ENCODE data around the gene LPCAT4. TPM values are rescaled to one million over a fixed set of nuclear protein-coding genes. Genes with fewer than 3 reads are reported as not detected.
"Not testable (repeated sequence)": the region's sequence is repeated elsewhere in the genome, so short reads cannot be mapped to it uniquely, and the experiment has no call there.

Gene LPCAT4
- polyA plus RNA-seq, 1 of the 3 experiments (the other 2 are of a cell fraction): 88.4 TPM

DNA sequence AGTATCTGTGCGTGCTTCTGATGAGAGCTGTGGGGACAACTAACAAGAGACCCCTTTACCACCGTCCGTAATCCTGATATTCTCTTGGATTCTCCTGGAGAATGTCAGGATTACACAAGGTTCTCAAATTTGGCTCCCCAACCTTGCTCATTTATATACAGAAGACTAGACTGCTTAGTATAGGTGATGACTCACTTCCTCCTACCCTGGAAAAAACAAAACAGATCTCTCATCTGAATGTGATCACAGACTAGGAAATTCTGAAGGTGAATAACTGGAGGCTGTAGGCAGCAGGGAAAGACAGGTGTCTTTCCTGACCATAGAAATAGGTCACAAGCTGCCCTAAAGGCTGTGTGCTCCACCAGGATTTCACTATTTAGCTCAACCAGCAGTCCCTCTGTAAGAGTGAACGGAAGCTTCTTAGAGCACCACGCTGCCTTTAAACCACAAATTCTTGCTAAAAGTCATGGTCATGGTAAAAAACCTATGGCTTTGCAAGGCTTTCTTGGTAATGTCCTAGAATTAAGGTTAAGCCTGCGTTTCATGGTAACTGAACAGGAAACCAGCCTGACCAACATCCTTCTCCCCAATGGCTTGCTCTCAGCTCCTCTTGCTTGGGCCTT, 30.8 kb upstream of the LPCAT4 start:
- not testable (repeated sequence) for H4K20me1 ChIP-seq (ENCODE audit: insufficient read depth)

DNA sequence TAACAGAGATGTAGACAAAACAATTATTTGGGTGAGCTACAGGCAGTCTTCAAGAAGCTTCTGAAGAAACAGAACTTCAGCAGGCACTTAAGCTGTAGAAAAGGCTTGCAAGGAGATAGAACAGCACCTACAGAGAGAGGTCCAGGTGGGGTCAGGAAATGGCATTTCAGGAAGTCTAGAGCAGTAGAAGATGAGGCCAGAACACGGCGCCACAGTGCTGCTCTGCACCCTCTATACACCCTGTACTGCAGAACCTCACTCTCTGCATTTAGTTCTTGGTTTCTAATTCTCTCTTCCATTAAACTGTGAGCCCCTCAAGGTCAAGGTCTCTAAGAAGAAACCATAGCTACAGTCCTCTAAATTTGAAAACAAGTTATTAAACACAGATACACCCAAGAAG, 26.0 kb upstream of the LPCAT4 start:
- DNase-seq; H3K9me2 ChIP-seq; H3K36me3 ChIP-seq (replicated peaks in 1 of 2; ENCODE audit: control insufficient read depth in 1 of 2, insufficient read depth in 2 of 2, low read length in 1 of 2); H3K9ac ChIP-seq; H3K9me3 ChIP-seq; H3K27ac ChIP-seq (ENCODE audit: low read depth in 2 of 2, low read length in 1 of 2); H2AFZ ChIP-seq (ENCODE audit: low read depth); H3F3A ChIP-seq (replicated peaks; ENCODE audit: insufficient read depth); H3K4me3 ChIP-seq (ENCODE audit: low read depth in 2 of 2, low read length in 1 of 2); H4K20me1 ChIP-seq (ENCODE audit: insufficient read depth); H3K4me1 ChIP-seq (ENCODE audit: control insufficient read depth in 1 of 2, insufficient read depth in 2 of 2, low read depth in 1 of 2, low read length in 1 of 2); CTCF ChIA-PET; H3K27me3 ChIP-seq (ENCODE audit: insufficient read depth); H3K79me2 ChIP-seq (ENCODE audit: insufficient read depth); H3K4me2 ChIP-seq; POLR2A ChIA-PET: not testable (repeated sequence)
- WGBS (ENCODE audit: low lambda C conversion rate): no CpG with 5 or more reads among the region's 2 CpGs

More for the DNA sequence above, 30.8 kb upstream of the LPCAT4 start:
- H3K9me3 ChIP-seq; H3K27ac ChIP-seq (ENCODE audit: low read depth in 2 of 2, low read length in 1 of 2); DNase-seq; H3F3A ChIP-seq (replicated peaks; ENCODE audit: insufficient read depth); H3K4me3 ChIP-seq (ENCODE audit: low read depth in 2 of 2, low read length in 1 of 2); H3K9ac ChIP-seq; CTCF ChIA-PET; POLR2A ChIA-PET; H3K79me2 ChIP-seq (ENCODE audit: insufficient read depth); H3K9me2 ChIP-seq; H3K4me1 ChIP-seq (ENCODE audit: control insufficient read depth in 1 of 2, insufficient read depth in 2 of 2, low read depth in 1 of 2, low read length in 1 of 2); H3K36me3 ChIP-seq (replicated peaks in 1 of 2; ENCODE audit: control insufficient read depth in 1 of 2, insufficient read depth in 2 of 2, low read length in 1 of 2); H3K27me3 ChIP-seq (ENCODE audit: insufficient read depth); H3K4me2 ChIP-seq; H2AFZ ChIP-seq (ENCODE audit: low read depth): not testable (repeated sequence)
- 93% methylated on average over 3 of the region's 6 CpGs for WGBS (ENCODE audit: low lambda C conversion rate)

DNA sequence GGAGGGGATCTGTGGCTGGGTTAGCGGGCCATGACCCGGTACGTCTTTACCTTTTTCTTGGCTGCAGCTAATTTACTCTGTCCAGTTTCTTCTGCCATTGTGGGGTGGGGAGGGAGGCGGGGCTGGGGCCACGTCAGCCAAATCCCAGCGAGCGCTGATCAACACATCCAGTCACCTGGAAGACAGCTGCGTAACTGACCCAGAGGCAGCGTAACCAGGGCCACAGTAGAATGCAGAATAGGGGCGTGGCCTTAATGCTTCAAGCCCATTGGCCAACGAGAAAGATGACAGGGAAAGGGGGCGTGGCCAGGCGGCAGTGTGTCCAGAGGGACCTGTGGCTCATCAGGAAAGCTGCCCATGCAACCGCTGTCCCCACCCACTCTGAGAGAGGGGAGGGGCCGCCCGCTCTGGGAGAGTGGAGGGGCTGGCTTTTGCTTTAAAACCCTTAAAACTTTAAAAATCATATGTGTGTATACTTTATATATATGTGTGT, 22.6 kb upstream of the LPCAT4 start:
- H3K36me3 ChIP-seq (replicated peaks in 1 of 2; ENCODE audit: control insufficient read depth in 1 of 2, insufficient read depth in 2 of 2, low read length in 1 of 2); H3K27ac ChIP-seq (ENCODE audit: low read depth in 2 of 2, low read length in 1 of 2); H3K9me2 ChIP-seq; H3K9ac ChIP-seq; H3K4me2 ChIP-seq; H3K4me3 ChIP-seq (ENCODE audit: low read depth in 2 of 2, low read length in 1 of 2); H3F3A ChIP-seq (replicated peaks; ENCODE audit: insufficient read depth); H3K4me1 ChIP-seq (ENCODE audit: control insufficient read depth in 1 of 2, insufficient read depth in 2 of 2, low read depth in 1 of 2, low read length in 1 of 2); H3K79me2 ChIP-seq (ENCODE audit: insufficient read depth); H3K27me3 ChIP-seq (ENCODE audit: insufficient read depth); POLR2A ChIA-PET; CTCF ChIA-PET; H3K9me3 ChIP-seq; H4K20me1 ChIP-seq (ENCODE audit: insufficient read depth); DNase-seq; H2AFZ ChIP-seq (ENCODE audit: low read depth): not testable (repeated sequence)
- WGBS (ENCODE audit: low lambda C conversion rate): no CpG with 5 or more reads among the region's 16 CpGs

DNA sequence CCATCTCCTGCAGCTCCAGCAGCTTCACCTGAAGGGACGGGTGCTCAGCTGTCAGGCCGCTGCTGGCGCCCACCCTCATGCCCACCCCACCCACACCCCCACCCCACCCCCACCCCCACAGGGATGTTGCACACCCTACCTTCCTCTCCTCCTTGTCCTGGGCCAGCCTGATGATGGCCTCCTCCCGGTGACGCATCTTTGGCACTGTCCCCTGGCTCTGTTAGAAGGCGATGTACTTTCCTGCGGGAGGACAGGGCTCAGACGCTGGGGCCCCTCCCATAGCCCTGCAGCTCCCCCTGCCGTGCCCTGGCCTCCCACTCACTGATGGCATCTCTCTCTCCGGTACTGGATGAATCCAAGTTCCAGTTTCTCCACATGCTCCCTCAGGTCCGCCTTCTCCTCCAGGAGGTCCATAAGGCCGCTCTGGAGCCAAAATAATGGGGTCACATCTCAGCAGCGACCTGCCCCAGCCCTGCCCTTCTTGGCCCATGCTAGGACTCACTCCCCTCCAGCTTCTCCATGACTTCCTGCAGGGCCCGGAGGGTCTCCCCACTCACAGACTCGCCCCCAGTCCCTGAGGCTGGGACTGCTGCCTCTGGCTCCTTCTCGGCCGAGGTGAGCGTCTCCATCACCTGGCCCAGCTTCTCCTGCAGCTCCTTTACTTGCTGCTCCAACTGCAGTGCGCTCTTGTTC, 15.0 kb upstream of the LPCAT4 start:
- H3K27me3 ChIP-seq (ENCODE audit: insufficient read depth); CTCF ChIA-PET; H3K27ac ChIP-seq (ENCODE audit: low read depth in 2 of 2, low read length in 1 of 2); H2AFZ ChIP-seq (ENCODE audit: low read depth); H3K9me2 ChIP-seq; H3K9ac ChIP-seq; H3K4me1 ChIP-seq (ENCODE audit: control insufficient read depth in 1 of 2, insufficient read depth in 2 of 2, low read depth in 1 of 2, low read length in 1 of 2); H3K4me2 ChIP-seq; H3K36me3 ChIP-seq (replicated peaks in 1 of 2; ENCODE audit: control insufficient read depth in 1 of 2, insufficient read depth in 2 of 2, low read length in 1 of 2); DNase-seq; H3K9me3 ChIP-seq; H3K79me2 ChIP-seq (ENCODE audit: insufficient read depth); H3F3A ChIP-seq (replicated peaks; ENCODE audit: insufficient read depth); H4K20me1 ChIP-seq (ENCODE audit: insufficient read depth); POLR2A ChIA-PET; H3K4me3 ChIP-seq (ENCODE audit: low read depth in 2 of 2, low read length in 1 of 2): not testable (repeated sequence)
- WGBS (ENCODE audit: low lambda C conversion rate): no CpG with 5 or more reads among the region's 19 CpGs

DNA sequence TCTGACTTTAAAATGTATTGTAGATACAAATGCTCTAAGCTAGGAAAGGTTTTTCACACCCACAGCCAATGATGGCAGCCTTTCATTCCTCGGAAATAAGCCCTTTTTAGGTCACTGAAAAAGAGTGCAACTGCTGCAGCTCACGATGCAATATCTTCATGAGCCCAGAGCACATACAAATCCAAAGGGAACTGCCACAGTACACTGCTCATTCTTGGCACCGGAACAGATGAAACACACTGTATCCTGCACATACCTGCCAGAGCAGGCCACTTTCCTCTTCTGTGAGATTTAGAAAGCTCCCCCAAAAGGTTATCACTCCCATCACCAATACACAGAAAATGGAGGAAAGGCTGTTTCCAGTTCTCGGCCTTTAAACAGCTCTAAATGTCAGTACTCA, 13.5 kb upstream of the LPCAT4 start:
- H3K79me2 ChIP-seq (ENCODE audit: insufficient read depth); DNase-seq; H3K36me3 ChIP-seq (replicated peaks in 1 of 2; ENCODE audit: control insufficient read depth in 1 of 2, insufficient read depth in 2 of 2, low read length in 1 of 2); H3K27ac ChIP-seq (ENCODE audit: low read depth in 2 of 2, low read length in 1 of 2); H3K9ac ChIP-seq; H2AFZ ChIP-seq (ENCODE audit: low read depth); H3K4me1 ChIP-seq (ENCODE audit: control insufficient read depth in 1 of 2, insufficient read depth in 2 of 2, low read depth in 1 of 2, low read length in 1 of 2); H3K4me2 ChIP-seq; H3K27me3 ChIP-seq (ENCODE audit: insufficient read depth); H3K9me2 ChIP-seq; H3K9me3 ChIP-seq; POLR2A ChIA-PET; CTCF ChIA-PET; H4K20me1 ChIP-seq (ENCODE audit: insufficient read depth); H3F3A ChIP-seq (replicated peaks; ENCODE audit: insufficient read depth); H3K4me3 ChIP-seq (ENCODE audit: low read depth in 2 of 2, low read length in 1 of 2): not testable (repeated sequence)
- 67% methylated on average over 3 of the region's 4 CpGs for WGBS (ENCODE audit: low lambda C conversion rate)

Measured in SK-N-SH (cell line).